Measurements from ENCODE around the gene NCKAP5. TPM values are rescaled to one million over a fixed set of nuclear protein-coding genes. Genes with fewer than 3 reads are reported as not detected.

NCKAP5 gene
- total RNA-seq, 2 donors from 2014 or later: 2.0 to 7.1 TPM

DNA sequence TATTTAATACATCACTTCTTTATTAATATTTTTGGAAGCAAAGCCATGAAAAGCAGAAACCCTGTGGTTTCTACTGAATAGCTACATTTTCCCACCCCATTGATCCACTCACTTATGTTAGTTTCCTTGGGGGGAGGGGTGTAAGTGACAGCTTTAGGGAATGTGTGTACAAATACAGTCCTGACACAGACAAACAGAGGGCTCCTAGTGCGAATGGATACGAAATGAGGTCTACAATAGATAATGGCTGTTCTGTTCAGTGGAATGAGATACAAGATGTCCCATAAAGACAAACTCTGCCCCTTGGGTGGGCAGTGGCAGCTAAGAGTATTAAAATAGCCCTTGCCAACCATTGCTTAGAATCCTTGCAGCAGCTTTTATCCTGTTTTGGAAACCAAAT, 312.9 kb downstream of the NCKAP5 start:
- H3K4me3 ChIP-seq: no peak overlapping the region

DNA sequence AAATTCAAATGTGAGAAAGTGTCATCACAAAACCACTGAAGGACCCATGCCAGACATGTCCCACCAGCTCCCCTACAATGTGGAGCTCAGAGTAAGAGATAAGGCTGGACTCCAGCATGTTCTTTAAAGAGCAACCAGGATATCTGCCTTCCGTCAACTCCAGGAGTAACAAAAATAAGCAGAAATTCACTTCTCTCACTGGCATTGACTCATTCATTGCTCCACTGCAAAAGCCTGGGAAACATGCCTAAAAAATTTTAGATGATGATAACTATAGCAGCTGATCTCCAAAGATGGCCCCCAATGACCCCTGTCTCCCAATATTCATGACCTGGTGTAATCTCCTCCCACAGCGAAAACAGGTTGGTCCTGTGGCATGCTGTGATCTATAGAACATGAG, 314.5 kb downstream of the NCKAP5 start:
- no peaks in the 10 kb centered on the region for H3K27me3 ChIP-seq (replicated peaks; ENCODE audit: insufficient read depth)
- TF ChIP-seq POLR2A (IDR thresholded peaks at IDR 0.05): no peak
- no peak for TF ChIP-seq POLR2AphosphoS5 (IDR thresholded peaks at IDR 0.05)
- 92% methylated on average over 2 of the region's 2 CpGs for WGBS
- H3K36me3 ChIP-seq: no peaks in the 10 kb centered on the region
- intact Hi-C loops (cut with DNase I): no loop called here
- no peaks in the 10 kb centered on the region for H3K4me1 ChIP-seq (replicated peaks)
- no peak overlapping the region for H3K27ac ChIP-seq
- no peak overlapping the region for H3K4me3 ChIP-seq
- no peak for DNase-seq (ENCODE audit: low spot score)
- no peaks in the 10 kb centered on the region for H3K9me3 ChIP-seq

More for the DNA sequence above, 312.9 kb downstream of the NCKAP5 start:
- Histone ChIP-seq H3K36me3 (no peaks in the 10 kb centered on the region), H3K27ac (no peak overlapping the region), H3K4me1 (replicated peaks) (no peaks in the 10 kb centered on the region), H3K9me3 (no peaks in the 10 kb centered on the region), H3K27me3 (replicated peaks; ENCODE audit: insufficient read depth) (no peaks in the 10 kb centered on the region)
- no peak for DNase-seq (ENCODE audit: low spot score)
- 67% methylated on average over 2 of the region's 2 CpGs for WGBS
- intact Hi-C loops (cut with DNase I): no loop called here
- TF ChIP-seq POLR2AphosphoS5 (IDR thresholded peaks at IDR 0.05): no peak

- Histone ChIP-seq H3K27ac (no peak overlapping the region), H3K27me3 (replicated peaks; ENCODE audit: insufficient read depth) (no peaks in the 10 kb centered on the region), H3K36me3 (no peaks in the 10 kb centered on the region), H3K4me3 (no peak overlapping the region), H3K9me3 (no peaks in the 10 kb centered on the region), H3K4me1 (replicated peaks) (no peaks in the 10 kb centered on the region)
- intact Hi-C loops (cut with DNase I): no loop called here
- DNase-seq (ENCODE audit: low spot score): no peak
- 86% methylated on average over 5 of the region's 5 CpGs for WGBS
- TF ChIP-seq, protein P1, sequence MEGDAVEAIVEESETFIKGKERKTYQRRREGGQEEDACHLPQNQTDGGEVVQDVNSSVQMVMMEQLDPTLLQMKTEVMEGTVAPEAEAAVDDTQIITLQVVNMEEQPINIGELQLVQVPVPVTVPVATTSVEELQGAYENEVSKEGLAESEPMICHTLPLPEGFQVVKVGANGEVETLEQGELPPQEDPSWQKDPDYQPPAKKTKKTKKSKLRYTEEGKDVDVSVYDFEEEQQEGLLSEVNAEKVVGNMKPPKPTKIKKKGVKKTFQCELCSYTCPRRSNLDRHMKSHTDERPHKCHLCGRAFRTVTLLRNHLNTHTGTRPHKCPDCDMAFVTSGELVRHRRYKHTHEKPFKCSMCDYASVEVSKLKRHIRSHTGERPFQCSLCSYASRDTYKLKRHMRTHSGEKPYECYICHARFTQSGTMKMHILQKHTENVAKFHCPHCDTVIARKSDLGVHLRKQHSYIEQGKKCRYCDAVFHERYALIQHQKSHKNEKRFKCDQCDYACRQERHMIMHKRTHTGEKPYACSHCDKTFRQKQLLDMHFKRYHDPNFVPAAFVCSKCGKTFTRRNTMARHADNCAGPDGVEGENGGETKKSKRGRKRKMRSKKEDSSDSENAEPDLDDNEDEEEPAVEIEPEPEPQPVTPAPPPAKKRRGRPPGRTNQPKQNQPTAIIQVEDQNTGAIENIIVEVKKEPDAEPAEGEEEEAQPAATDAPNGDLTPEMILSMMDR (IDR thresholded peaks at IDR 0.05): no peak
- no peak for TF ChIP-seq POLR2A (IDR thresholded peaks at IDR 0.05)
- no peak for TF ChIP-seq POLR2AphosphoS5 (IDR thresholded peaks at IDR 0.05)
Measured at GRCh38 chr2:133252780-133253355, 315.4 kb downstream of the NCKAP5 start.

DNA sequence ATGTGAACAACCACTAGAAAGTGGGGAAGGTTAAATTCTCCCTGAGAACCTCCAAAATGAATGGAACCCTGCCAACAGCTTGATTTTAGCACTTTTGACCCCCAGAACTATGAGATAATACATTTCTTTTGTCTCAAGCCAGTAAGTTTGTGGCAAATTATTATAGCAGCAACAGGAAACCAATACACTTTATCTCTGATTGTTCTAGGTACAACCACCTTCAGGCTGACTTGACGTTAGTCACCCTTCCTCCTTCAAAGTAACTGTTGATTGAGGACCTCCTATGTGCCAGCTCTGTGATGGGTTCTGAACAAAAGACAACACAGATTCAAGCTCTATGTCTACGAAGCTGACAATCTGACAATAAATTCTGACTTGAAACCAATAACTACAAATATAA, 318.9 kb downstream of the NCKAP5 start:
- Histone ChIP-seq H3K27ac (no peak overlapping the region), H3K36me3 (no peaks in the 10 kb centered on the region), H3K4me1 (replicated peaks) (no peaks in the 10 kb centered on the region), H3K27me3 (replicated peaks; ENCODE audit: insufficient read depth) (no peaks in the 10 kb centered on the region), H3K9me3 (no peaks in the 10 kb centered on the region), H3K4me3 (no peak overlapping the region)
- 73% methylated on average over 2 of the region's 2 CpGs for WGBS
- intact Hi-C loops (cut with DNase I): no loop called here
- DNase-seq (ENCODE audit: low spot score): no peak
- TF ChIP-seq POLR2A (IDR thresholded peaks at IDR 0.05) (no peak), POLR2AphosphoS5 (IDR thresholded peaks at IDR 0.05) (no peak)
- TF ChIP-seq, protein P1 (IDR thresholded peaks at IDR 0.05): no peak

- no peaks in the 10 kb centered on the region for H3K9me3 ChIP-seq
- no peaks in the 10 kb centered on the region for H3K4me1 ChIP-seq (replicated peaks)
- 85% methylated on average over 4 of the region's 4 CpGs for whole genome bisulfite sequencing
- H3K4me3 ChIP-seq: no peak overlapping the region
- intact Hi-C loops (cut with DNase I): no loop called here
- H3K27ac ChIP-seq: no peak overlapping the region
- H3K36me3 ChIP-seq: no peaks in the 10 kb centered on the region
- no peak for DNase-seq (ENCODE audit: low spot score)
- TF ChIP-seq POLR2A (IDR thresholded peaks at IDR 0.05) (no peak), POLR2AphosphoS5 (IDR thresholded peaks at IDR 0.05) (no peak)
- TF ChIP-seq, protein P1 (IDR thresholded peaks at IDR 0.05): no peak
- no peaks in the 10 kb centered on the region for H3K27me3 ChIP-seq (replicated peaks; ENCODE audit: insufficient read depth)
Measured at GRCh38 chr2:133248264-133248663, 320.0 kb downstream of the NCKAP5 start.

DNA sequence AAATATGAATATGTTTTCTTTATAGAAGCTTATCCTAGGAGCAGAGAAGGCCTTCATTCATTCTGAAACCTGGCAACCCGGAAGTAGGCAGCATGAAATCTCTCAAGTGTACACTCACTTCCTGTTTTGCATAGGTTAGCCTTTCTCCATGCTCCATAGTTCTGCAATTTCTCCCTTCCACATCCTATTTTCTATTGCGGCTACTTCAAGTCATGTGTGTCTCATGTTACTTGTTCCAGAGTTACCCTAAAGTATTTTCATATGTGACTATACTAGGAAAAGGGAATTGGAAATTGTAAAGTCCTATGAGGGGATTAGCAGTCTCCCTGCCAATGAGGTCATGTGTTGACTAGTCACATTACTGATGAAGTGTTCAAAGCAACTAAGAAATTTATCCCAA, 320.6 kb downstream of the NCKAP5 start:
- intact Hi-C loops (cut with DNase I): no loop called here

More for the DNA sequence above, 320.6 kb downstream of the NCKAP5 start:
- no peak for DNase-seq (ENCODE audit: low spot score)
- WGBS: 75% methylated on average over 2 of the region's 2 CpGs
- Histone ChIP-seq H3K27ac (no peak overlapping the region), H3K4me1 (replicated peaks) (no peaks in the 10 kb centered on the region), H3K9me3 (no peaks in the 10 kb centered on the region), H3K36me3 (no peaks in the 10 kb centered on the region), H3K4me3 (no peak overlapping the region), H3K27me3 (replicated peaks; ENCODE audit: insufficient read depth) (no peaks in the 10 kb centered on the region)
- TF ChIP-seq POLR2AphosphoS5 (IDR thresholded peaks at IDR 0.05) (no peak), POLR2A (IDR thresholded peaks at IDR 0.05) (no peak)
- TF ChIP-seq, protein P1 (IDR thresholded peaks at IDR 0.05): no peak

Data from prostate gland (tissue), 2 donors.